Thyroid gland (tissue), 4 donors: ENCODE measurements around the gene NID2. TPM values are rescaled to one million over a fixed set of nuclear protein-coding genes. Genes with fewer than 3 reads are reported as not detected.

ENCODE experiments used
- DNase-seq, 2 donors: peaks; one replicate each; pipeline ENCODE4 v3.0.0-alpha.2; 2019
- H3K27ac ChIP-seq, 3 donors: fragments of 200-600 bp; sonication (generic); 1 replicate in 2 of 3; 2 replicates in 1 of 3; pipeline ENCODE4 v1.5.1; 2016 to 2019; ENCODE audit warnings: mild to moderate bottlenecking in 1 of 3, moderate library complexity in 1 of 3
- H3K27me3 ChIP-seq: fragments of 200-600 bp; sonication (generic); one replicate; pipeline ENCODE4 v1.5.1; 2019
- H3K36me3 ChIP-seq, 2 donors: fragments of 200-600 bp; sonication (generic); one replicate each; pipeline ENCODE4 v1.5.1; 2016 to 2019
- H3K4me1 ChIP-seq, 2 donors: fragments of 200-600 bp; sonication (generic); one replicate each; pipeline ENCODE4 v1.5.1; 2017 to 2019
- H3K4me3 ChIP-seq, 3 donors: fragments of 200-600 bp; sonication (generic); replicated peaks in 1 of 3; 1 replicate in 2 of 3; 2 replicates in 1 of 3; pipeline ENCODE4 v1.5.1; 2016; ENCODE audit warnings: mild to moderate bottlenecking in 1 of 3
- H3K9me3 ChIP-seq: fragments of 200-600 bp; sonication (generic); one replicate; pipeline ENCODE4 v1.5.1; 2017
- CTCF ChIP-seq, 6 experiments: fragments of 200-600 bp in 3 of 6; fragments of 450-650 bp in 3 of 6; sonication (generic) in 3 of 6; IDR thresholded peaks; one replicate each; pipeline ENCODE4 v1.5.1; 2016 to 2019; ENCODE audit warnings: antibody characterized with exemption in 6 of 6, mild to moderate bottlenecking in 2 of 6, inconsistent platforms in 1 of 6, moderate library complexity in 1 of 6
- POLR2A ChIP-seq, 2 donors: fragments of 450-650 bp; IDR thresholded peaks; one replicate each; pipeline ENCODE4 v1.6.1; 2017; ENCODE audit warnings: antibody characterized with exemption in 2 of 2, mild to moderate bottlenecking in 2 of 2, moderate library complexity in 1 of 2
- WGBS, 2 donors: methylation state at CpG; one replicate each; pipeline ENCODE4 v1.1.5; 2017; 5-methylcytosine and 5-hydroxymethylcytosine counted together
- intact Hi-C: fragments of 100-400 bp; cut with DNase I; formaldehyde crosslinking; loops from one replicate; pipeline ENCODE4 v1.15.1; 2023
- total RNA-seq, 4 donors: library from RNA; depleted of rRNA; stranded (reverse); fragments of >200 nt; gene quantifications; one replicate each; pipeline ENCODE4 v1.2.3, GENCODE V29; 2016

Gene NID2
- total RNA-seq, 4 donors from 2014 or later: 115 to 207 (median 130) TPM

- 58 to 61% methylated on average over 1 of the region's 1 CpG for WGBS, 2 donors
- Histone ChIP-seq H3K27ac (no peak overlapping the region), H3K4me3 (no peak overlapping the region), H3K9me3 (no peaks in the 10 kb centered on the region), H3K4me1 (peaks cover 28 to 29% of the 10 kb centered on the region in 2 donors), H3K27me3 (no peaks in the 10 kb centered on the region), H3K36me3 (no peaks in the 10 kb centered on the region)
- TF ChIP-seq POLR2A (IDR thresholded peaks at IDR 0.05) (no peak), CTCF (IDR thresholded peaks at IDR 0.05) (no peak)
- intact Hi-C loops: no loop called here
- no peak for DNase-seq
These were observed 20.4 kb upstream of the NID2 start for GRCh38 chr14:52089218-52089617.

GRCh38 chr14:52086711-52087110, 17.9 kb upstream of the NID2 start:
- 15 to 21% methylated on average over 4 of the region's 4 CpGs for WGBS, 2 donors
- Histone ChIP-seq H3K27ac (peak overlapping the region; percentile 75 to 78 (median 76)), H3K36me3 (no peaks in the 10 kb centered on the region), H3K4me3 (no peak overlapping the region), H3K9me3 (no peaks in the 10 kb centered on the region), H3K4me1 (peaks cover 33 to 37% of the 10 kb centered on the region in 2 donors), H3K27me3 (no peaks in the 10 kb centered on the region)
- no peak for DNase-seq
- intact Hi-C loops: no loop called here
- TF ChIP-seq CTCF (IDR thresholded peaks at IDR 0.05): no peak
- no peak for TF ChIP-seq POLR2A (IDR thresholded peaks at IDR 0.05)

GRCh38 chr14:52082903-52083302, 14.0 kb upstream of the NID2 start:
- intact Hi-C loops: no loop called here
- H3K36me3 ChIP-seq: no peaks in the 10 kb centered on the region
- no peak overlapping the region for H3K4me3 ChIP-seq
- peaks cover 52 to 59% of the 10 kb centered on the region in 2 donors for H3K4me1 ChIP-seq
- H3K27ac ChIP-seq: peak overlapping the region in 2 of 3 donors; percentile 81 to 96
- DNase-seq: no peak
- H3K9me3 ChIP-seq: no peaks in the 10 kb centered on the region
- no peak for TF ChIP-seq CTCF (IDR thresholded peaks at IDR 0.05)
- no peak for TF ChIP-seq POLR2A (IDR thresholded peaks at IDR 0.05)
- H3K27me3 ChIP-seq: no peaks in the 10 kb centered on the region

GRCh38 chr14:52081964-52082363, 13.1 kb upstream of the NID2 start:
- peak overlapping the region; percentile 80 to 96 (median 81) for H3K27ac ChIP-seq
- no peak for DNase-seq
- H3K4me1 ChIP-seq: peaks cover 50 to 61% of the 10 kb centered on the region in 2 donors
- H3K27me3 ChIP-seq: no peaks in the 10 kb centered on the region
- no peak overlapping the region for H3K4me3 ChIP-seq
- H3K36me3 ChIP-seq: no peaks in the 10 kb centered on the region
- TF ChIP-seq POLR2A (IDR thresholded peaks at IDR 0.05) (no peak), CTCF (IDR thresholded peaks at IDR 0.05) (no peak)
- intact Hi-C loops: no loop called here
- H3K9me3 ChIP-seq: no peaks in the 10 kb centered on the region
- 55 to 61% methylated on average over 3 of the region's 3 CpGs for WGBS, 2 donors

- Histone ChIP-seq H3K27me3 (no peaks in the 10 kb centered on the region), H3K36me3 (no peaks in the 10 kb centered on the region), H3K4me3 (no peak overlapping the region), H3K27ac (peak overlapping the region; percentile 80 to 96 (median 81)), H3K9me3 (no peaks in the 10 kb centered on the region), H3K4me1 (peaks cover 51 to 62% of the 10 kb centered on the region in 2 donors)
- intact Hi-C loops: no loop called here
- TF ChIP-seq CTCF (IDR thresholded peaks at IDR 0.05): peak in 1 of 6 experiments; percentile 9
- TF ChIP-seq POLR2A (IDR thresholded peaks at IDR 0.05): peak in 1 of 2 donors; percentile 87
- DNase-seq: peak; percentile 73 to 74
- WGBS, 2 donors: 35 to 42% methylated on average over 4 of the region's 4 CpGs
These were observed 12.2 kb upstream of the NID2 start for GRCh38 chr14:52080808-52081755.
